Central memory CD8-positive, alpha-beta T cell (primary cell): ENCODE data around the gene ABCA1.
"Not testable (repeated sequence)": the region's sequence is repeated elsewhere in the genome, so short reads cannot be mapped to it uniquely, and the experiment has no call there.

Experiments
- ATAC-seq: fragments of 150-1000 bp; cut with Tn5 transposase; replicated peaks from 2 replicates; pipeline ENCODE4 v1.10.0; 2022; ENCODE audit warnings: mild to moderate bottlenecking, moderate FRiP score, moderate number of reproducible peaks; ENCODE audit not compliant: poor library complexity, severe bottlenecking; ENCODE audit errors: extremely low read depth
- DNase-seq, 2 donors: peaks; one replicate each; pipeline ENCODE4 v3.0.0; 2021; ENCODE audit warnings: low spot score in 2 of 2
- H3K27ac Mint-ChIP-seq: one replicate; pipeline ENCODE4 v1.8.0; 2022; ENCODE audit warnings: low read depth, mild to moderate bottlenecking, moderate library complexity, mixed read lengths
- H3K27me3 Mint-ChIP-seq: one replicate; pipeline ENCODE4 v1.8.0; 2022; ENCODE audit warnings: mixed read lengths
- H3K36me3 Mint-ChIP-seq: one replicate; pipeline ENCODE4 v1.8.0; 2022; ENCODE audit warnings: mild to moderate bottlenecking, moderate library complexity, mixed read lengths; ENCODE audit not compliant: insufficient read depth
- H3K4me1 Mint-ChIP-seq: one replicate; pipeline ENCODE4 v1.8.0; 2022; ENCODE audit warnings: mixed read lengths
- H3K4me3 Mint-ChIP-seq: one replicate; pipeline ENCODE4 v1.8.0; 2022; ENCODE audit warnings: mild to moderate bottlenecking, moderate library complexity, mixed read lengths
- H3K9me3 Mint-ChIP-seq: one replicate; pipeline ENCODE4 v1.8.0; 2022; ENCODE audit warnings: mixed read lengths

ABCA1 gene

DNA sequence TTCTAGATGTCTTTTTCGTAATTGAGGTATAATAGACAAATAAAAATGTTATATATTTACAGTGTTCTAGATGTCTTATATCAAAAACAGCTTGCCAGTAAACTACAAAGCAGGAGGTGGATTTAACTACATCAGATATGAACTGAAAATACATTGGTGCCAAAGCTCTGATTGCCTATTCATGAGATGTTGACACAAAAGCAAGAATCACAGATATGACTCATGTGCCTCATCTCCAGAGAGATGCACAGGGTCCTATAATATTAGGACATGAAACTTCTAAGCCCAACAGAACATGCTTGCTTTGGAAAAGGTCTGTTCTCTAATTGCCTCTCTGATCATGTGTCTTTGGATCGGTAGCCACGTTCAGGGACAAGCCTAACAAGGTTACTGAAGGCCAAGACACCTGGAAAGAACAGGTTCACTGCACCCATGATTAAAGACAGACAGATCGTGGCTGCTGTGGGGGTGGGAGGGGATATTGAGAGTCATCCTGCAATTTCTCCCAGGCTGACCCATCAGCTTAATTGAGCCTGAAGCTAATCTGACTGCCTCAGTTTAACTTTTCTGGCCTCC, 16.8 kb downstream of the ABCA1 start:
- ATAC-seq, result no peak
- Mint-ChIP-seq H3K27ac (no peak overlapping the region), H3K9me3 (no peaks in the 10 kb centered on the region)

DNA sequence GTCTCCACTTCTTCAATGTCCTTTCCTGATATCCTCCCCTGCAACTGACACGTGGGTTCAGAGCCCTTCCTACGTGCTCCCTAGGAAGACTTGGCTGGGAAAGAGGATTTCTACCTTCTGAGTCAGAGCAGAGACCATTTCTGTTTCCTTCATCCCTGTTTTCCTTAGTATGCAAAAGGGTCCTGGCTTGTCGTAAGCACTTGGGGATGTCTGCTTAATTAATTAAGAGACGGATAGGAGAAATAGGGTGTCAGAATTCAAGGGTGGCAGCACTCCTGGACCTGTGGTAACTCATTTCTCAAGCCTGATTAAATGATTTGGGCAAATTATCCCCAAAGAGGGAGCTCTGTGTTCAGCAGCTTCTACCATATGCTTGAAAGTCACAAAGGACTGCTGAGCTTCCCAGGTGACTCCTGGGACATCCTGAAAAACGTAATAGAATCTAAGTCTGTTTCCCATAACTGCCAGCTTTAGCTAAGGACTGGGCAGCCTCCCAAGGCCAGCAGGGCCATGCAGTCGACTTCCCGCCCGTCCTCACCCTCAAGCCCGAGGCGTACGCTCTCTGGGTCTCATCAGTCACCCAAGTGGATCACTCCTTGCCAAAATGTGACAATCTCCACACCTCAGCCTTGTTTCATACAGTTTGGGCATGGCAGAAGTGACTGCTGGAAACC, 20.5 kb downstream of the ABCA1 start:
- H3K27ac Mint-ChIP-seq, result no peak overlapping the region

More for the DNA sequence above, 16.8 kb downstream of the ABCA1 start:
- no peak for DNase-seq
- H3K27me3 Mint-ChIP-seq, result peaks cover 47% of the 10 kb centered on the region
- no peaks in the 10 kb centered on the region for H3K4me1 Mint-ChIP-seq
- H3K4me3 Mint-ChIP-seq, result no peak overlapping the region
- peaks cover 2% of the 10 kb centered on the region for H3K36me3 Mint-ChIP-seq

DNA sequence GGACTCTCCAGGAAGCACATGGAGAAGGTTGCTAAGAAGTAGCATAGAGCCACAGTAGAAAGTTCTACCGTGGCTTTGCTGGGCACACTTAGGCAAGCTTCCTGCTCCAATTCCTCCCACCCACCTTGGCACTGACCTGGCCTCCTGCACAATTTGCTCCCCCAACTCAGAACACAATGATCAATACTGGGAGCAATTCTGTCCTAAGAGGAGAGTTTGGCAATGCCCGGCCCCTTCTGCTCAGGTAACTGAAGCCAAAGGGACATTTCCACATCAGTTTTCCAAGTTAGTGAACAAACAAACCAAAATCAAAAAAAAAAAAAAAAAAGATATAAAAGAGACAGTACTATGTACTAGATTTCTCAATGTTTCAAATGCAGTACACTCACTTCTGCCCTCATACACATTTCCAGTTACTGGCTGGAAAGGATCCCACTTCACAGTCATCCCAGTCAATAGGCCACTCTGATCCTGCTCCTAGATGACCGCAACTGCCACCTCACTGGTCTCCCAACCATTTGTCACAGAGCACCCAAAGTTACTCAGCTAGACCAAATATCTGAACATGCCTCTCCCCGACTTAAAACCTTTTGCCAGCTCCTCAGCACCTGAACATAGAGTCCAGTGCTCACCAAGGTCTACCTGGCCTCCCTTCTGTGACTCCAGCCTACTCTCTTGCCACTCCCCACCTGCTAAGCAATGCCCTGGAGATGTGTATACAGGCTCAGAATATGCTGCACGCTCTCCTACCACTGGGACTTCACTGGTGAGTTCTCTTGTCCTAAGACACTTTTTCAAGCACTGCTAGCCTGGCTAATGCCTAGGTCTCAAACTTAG, 21.3 kb downstream of the ABCA1 start:
- H3K4me3 Mint-ChIP-seq, result no peak overlapping the region
- H3K4me1 Mint-ChIP-seq, result no peaks in the 10 kb centered on the region
- peaks cover 2% of the 10 kb centered on the region for H3K36me3 Mint-ChIP-seq
- H3K27ac Mint-ChIP-seq, result no peak overlapping the region
- ATAC-seq, result no peak
- no peaks in the 10 kb centered on the region for H3K9me3 Mint-ChIP-seq
- peaks cover 51% of the 10 kb centered on the region for H3K27me3 Mint-ChIP-seq
- no peak for DNase-seq

More for the DNA sequence above, 20.5 kb downstream of the ABCA1 start:
- no peak for ATAC-seq
- Mint-ChIP-seq H3K4me1 (no peaks in the 10 kb centered on the region), H3K36me3 (peaks cover 2% of the 10 kb centered on the region), H3K27me3 (peaks cover 52% of the 10 kb centered on the region), H3K4me3 (no peak overlapping the region), H3K9me3 (no peaks in the 10 kb centered on the region)
- no peak for DNase-seq

DNA sequence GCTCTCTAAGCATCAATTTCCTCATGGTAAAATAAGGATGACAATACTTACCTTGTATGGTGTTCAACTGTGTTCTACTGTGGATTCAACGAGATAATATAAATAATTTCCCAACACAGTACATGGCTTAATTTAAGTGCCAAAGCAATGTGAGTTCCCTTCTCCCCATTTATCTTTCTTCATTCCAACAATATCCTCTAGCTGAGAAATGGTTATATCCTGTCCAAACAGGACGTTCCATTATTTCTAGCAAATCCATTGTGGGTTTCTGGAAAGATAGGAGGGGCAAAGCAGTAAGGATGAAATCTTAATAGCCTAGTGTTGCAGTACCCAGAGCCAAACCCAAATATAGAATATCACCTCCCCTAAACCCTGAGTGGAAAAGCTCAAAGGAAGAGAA, 22.0 kb downstream of the ABCA1 start:
- Mint-ChIP-seq H3K4me3 (no peak overlapping the region), H3K27ac (no peak overlapping the region), H3K9me3 (no peaks in the 10 kb centered on the region)

DNA sequence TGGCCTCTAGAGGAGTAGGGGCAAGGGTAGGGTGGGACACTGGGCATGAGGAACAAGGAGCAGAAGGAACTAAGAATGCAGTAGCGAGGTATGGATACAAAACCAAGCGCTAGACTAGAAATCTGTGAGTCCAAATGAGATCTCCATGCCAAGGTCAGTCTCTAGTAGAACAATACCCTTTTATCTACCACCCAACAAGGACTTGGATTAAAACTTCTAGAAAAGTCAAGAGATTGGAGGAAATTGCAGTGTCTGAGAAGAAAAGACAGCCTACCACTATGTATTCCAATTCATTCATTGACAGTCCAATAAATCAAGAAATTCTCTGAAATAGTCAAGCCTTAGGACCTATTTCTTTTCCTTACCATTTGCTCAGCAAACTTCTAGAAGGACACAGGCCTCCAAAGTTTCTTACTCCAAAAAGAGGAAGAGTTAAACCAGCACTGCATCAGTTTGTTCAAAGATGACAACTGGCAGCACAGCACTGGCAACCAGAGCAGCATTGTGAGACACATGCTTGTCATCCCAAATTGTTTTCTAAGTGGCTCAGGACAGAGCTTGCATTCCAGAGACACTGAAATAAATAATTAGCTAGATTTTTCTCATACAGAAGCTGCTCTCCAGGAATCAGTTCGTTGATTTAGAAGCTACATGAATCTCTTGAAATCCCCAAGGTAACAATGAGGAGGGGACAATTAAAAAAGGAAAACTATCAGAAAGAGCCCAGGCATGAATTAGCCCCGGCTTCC, 22.6 kb downstream of the ABCA1 start:
- peaks cover 58% of the 10 kb centered on the region for H3K27me3 Mint-ChIP-seq
- H3K9me3 Mint-ChIP-seq, result no peaks in the 10 kb centered on the region
- H3K4me3 Mint-ChIP-seq, result no peak overlapping the region
- H3K36me3 Mint-ChIP-seq, result peaks cover 2% of the 10 kb centered on the region
- ATAC-seq, result no peak
- no peak for DNase-seq
- H3K4me1 Mint-ChIP-seq, result no peaks in the 10 kb centered on the region
- no peak overlapping the region for H3K27ac Mint-ChIP-seq

More for the DNA sequence above, 22.0 kb downstream of the ABCA1 start:
- no peak for DNase-seq
- Mint-ChIP-seq H3K27me3 (peaks cover 52% of the 10 kb centered on the region), H3K4me1 (no peaks in the 10 kb centered on the region), H3K36me3 (peaks cover 2% of the 10 kb centered on the region)
- no peak for ATAC-seq

DNA sequence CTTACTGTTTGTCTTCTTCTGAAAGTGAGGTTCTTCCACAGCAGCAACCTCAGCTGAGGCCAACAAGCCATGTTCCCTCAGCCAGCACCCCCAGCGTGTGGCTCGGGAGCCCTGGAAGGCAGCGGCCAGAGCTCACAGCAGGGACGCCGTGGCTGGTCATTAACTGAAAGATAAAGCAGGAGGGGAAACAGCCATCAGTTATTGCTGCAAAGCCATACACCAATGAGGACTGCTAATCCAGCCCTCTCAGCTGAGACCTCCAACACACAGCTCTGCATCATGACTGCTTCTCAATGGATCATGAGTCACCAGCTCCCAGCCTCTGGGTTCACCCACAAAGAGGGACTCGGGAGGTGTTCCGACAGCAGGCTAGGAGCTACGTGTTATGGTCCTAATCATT, 24.3 kb downstream of the ABCA1 start:
- Mint-ChIP-seq H3K4me3 (no peak overlapping the region), H3K27ac (no peak overlapping the region)
- ATAC-seq, result no peak

DNA sequence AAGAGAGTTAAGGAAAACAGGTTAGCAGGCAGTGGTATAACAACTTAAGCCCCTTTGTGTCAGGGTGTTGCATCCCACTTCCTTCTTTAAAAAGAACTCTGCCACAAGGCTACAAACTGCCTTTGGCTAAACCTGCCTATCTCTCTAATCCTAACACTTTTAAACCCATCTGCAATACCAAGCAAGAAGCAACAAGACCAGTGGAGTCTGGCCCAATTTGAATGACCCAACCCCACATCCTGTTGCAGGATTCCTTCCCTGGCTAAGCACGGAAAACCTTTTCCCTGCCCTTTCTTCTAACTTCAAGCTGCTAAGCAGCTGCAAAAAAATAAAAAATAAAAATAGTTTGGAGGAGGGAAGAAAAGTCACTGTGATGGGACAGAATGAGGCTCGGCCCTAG, 27.1 kb downstream of the ABCA1 start:
- H3K27me3 Mint-ChIP-seq, result peaks cover 64% of the 10 kb centered on the region
- DNase-seq, result no peak
- no peaks in the 10 kb centered on the region for H3K4me1 Mint-ChIP-seq
- H3K4me3 Mint-ChIP-seq, result no peak overlapping the region
- H3K9me3 Mint-ChIP-seq, result no peaks in the 10 kb centered on the region
- H3K36me3 Mint-ChIP-seq, result no peaks in the 10 kb centered on the region
- no peak for ATAC-seq
- no peak overlapping the region for H3K27ac Mint-ChIP-seq

More for the DNA sequence above, 24.3 kb downstream of the ABCA1 start:
- DNase-seq, result no peak
- no peaks in the 10 kb centered on the region for H3K4me1 Mint-ChIP-seq
- no peaks in the 10 kb centered on the region for H3K36me3 Mint-ChIP-seq
- peaks cover 70% of the 10 kb centered on the region for H3K27me3 Mint-ChIP-seq
- no peaks in the 10 kb centered on the region for H3K9me3 Mint-ChIP-seq

DNA sequence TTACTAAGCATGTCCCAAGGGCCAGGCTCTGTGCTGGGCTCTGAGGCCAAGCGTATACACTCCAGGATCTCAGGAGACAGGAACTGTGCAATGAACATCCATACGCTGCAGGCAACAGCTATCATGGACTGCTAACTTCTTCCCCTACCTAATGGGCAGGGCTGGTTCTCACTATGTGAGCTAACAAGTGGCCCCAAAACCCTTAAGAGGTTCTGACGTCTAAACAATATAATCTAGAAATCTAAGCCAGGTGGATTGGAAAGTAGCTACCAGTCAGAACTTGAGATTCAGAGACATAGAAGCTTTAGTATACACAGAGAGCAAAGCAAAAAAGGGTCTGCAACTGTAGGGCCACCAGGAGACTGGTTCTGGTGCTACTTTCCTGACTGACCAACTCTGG, 27.6 kb downstream of the ABCA1 start:
- Mint-ChIP-seq H3K4me1 (no peaks in the 10 kb centered on the region), H3K4me3 (no peak overlapping the region), H3K36me3 (no peaks in the 10 kb centered on the region), H3K9me3 (no peaks in the 10 kb centered on the region), H3K27me3 (peaks cover 59% of the 10 kb centered on the region), H3K27ac (no peak overlapping the region)
- DNase-seq (no peak), ATAC-seq (no peak)

DNA sequence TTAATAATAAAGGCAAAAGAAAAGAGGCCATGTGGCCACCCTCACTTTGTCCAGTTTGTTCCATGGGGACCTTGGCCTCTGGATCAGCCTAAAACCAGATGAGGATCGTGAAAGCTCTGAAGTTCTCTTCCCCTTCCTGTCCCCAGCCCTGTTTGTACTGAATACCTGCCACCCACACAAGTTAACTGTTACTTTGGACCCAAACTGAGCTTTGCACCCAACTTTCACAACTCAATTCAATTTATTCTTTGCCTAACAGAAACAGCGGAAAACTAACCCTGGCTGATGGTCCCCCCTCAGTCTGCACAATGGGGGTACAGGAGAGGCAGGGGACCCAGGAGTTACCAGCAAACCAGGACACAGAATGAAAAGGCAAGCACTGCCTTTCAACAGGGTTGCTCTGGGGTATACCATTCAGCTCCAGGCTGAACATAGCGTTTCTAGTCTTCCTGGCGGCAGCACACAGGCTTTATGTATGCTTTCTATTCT, 28.2 kb downstream of the ABCA1 start:
- H3K27me3 Mint-ChIP-seq, result peaks cover 54% of the 10 kb centered on the region
- no peak overlapping the region for H3K4me3 Mint-ChIP-seq
- H3K9me3 Mint-ChIP-seq, result no peaks in the 10 kb centered on the region
- no peaks in the 10 kb centered on the region for H3K36me3 Mint-ChIP-seq
- DNase-seq, result no peak
- ATAC-seq, result no peak
- H3K27ac Mint-ChIP-seq, result no peak overlapping the region
- no peaks in the 10 kb centered on the region for H3K4me1 Mint-ChIP-seq

DNA sequence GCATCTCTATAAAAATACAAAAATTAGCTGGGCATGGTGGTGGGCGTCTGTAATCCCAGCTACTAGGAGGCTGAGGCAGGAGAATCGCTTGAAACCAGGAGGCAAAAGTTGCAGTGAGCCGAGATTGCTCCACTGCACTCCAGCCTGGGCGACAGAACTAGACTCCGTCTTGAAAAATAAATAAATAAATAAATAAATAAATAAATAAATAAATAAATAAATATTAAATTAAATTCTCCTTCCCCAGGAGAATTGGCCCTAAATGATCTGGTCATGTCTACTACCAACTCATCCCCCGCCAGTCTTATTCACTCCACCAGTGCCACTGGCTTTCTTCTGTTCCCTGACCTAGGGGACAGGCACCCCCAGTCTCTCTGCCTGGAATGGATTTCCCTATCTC, 29.6 kb downstream of the ABCA1 start:
- not testable (repeated sequence) for H3K4me3 Mint-ChIP-seq, H3K9me3 Mint-ChIP-seq, H3K4me1 Mint-ChIP-seq, ATAC-seq, H3K36me3 Mint-ChIP-seq, DNase-seq, H3K27ac Mint-ChIP-seq
- H3K27me3 Mint-ChIP-seq, result peaks cover 41% of the 10 kb centered on the region

DNA sequence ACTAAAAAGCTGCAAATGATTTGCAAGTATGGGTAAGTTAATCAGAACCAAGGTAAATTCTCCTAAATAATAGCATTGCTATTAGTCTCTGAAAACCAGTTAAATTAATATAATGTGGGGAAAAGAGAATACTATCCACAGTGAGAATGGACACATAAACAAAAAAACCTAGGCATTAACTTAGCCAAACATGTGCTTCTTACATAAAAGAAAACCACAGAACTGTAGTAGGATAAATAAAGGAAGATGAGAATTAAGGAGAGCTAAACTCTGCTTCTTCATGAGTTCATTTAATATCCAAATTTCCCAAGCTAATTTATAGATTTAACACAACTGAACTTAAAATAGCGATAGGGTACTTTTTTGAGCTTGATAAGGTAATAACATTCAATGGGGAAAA, 31.8 kb downstream of the ABCA1 start:
- Mint-ChIP-seq H3K27ac (no peak overlapping the region), H3K27me3 (peaks cover 32% of the 10 kb centered on the region), H3K4me3 (no peak overlapping the region), H3K36me3 (no peaks in the 10 kb centered on the region), H3K4me1 (no peaks in the 10 kb centered on the region), H3K9me3 (no peaks in the 10 kb centered on the region)
- DNase-seq (no peak), ATAC-seq (no peak)

DNA sequence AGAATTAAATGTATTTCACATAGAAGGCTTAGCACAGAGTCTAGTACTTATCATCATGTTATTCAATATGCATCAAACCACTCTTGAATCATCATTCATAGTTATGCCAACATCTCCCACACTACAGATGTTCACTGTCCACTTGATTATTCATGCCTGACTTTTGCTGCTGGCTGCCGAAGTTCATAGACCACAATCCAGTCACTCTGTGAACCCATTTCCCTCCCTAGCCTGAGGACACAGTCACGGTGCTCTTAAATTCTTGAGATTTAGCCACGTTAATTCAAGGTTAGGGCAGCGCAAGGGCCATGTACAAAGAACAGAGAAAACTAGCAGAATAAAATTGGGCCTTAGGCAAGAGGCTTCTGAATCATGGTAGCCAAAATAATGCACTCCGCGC, 32.4 kb downstream of the ABCA1 start:
- no peak overlapping the region for H3K4me3 Mint-ChIP-seq
- H3K9me3 Mint-ChIP-seq, result no peaks in the 10 kb centered on the region
- ATAC-seq, result no peak
- H3K4me1 Mint-ChIP-seq, result no peaks in the 10 kb centered on the region
- peaks cover 28% of the 10 kb centered on the region for H3K27me3 Mint-ChIP-seq
- H3K36me3 Mint-ChIP-seq, result no peaks in the 10 kb centered on the region
- no peak overlapping the region for H3K27ac Mint-ChIP-seq
- no peak for DNase-seq
